Measurements from ENCODE around the gene ITPR3. TPM values are rescaled to one million over a fixed set of nuclear protein-coding genes. Genes with fewer than 3 reads are reported as not detected.
A peak's percentile ranks its signal among the peaks of the same experiment; 100 is the strongest.

Gene ITPR3
- polyA plus RNA-seq, 1 of the 3 experiments (the other 2 are of a cell fraction): 8.1 TPM

GRCh38 chr6:33586108-33586640 is 34.9 kb upstream of the ITPR3 start:
- Histone ChIP-seq H3K79me2 (ENCODE audit: insufficient read depth) (no peaks in the 10 kb centered on the region), H3K4me2 (peak overlapping the region; percentile 43), H3K27ac (ENCODE audit: low read depth in 2 of 2, low read length in 1 of 2) (no peak overlapping the region), H3K9ac (no peak overlapping the region), H3K9me2 (no peaks in the 10 kb centered on the region), H3K4me1 (ENCODE audit: control insufficient read depth in 1 of 2, insufficient read depth in 2 of 2, low read depth in 1 of 2, low read length in 1 of 2) (peaks cover 11 to 25% of the 10 kb centered on the region in 2 experiments; a peak in 3 of 4 replicates), H3K27me3 (ENCODE audit: insufficient read depth) (no peaks in the 10 kb centered on the region), H3K9me3 (no peaks in the 10 kb centered on the region), H2AFZ (ENCODE audit: low read depth) (no peak overlapping the region; the same call in 1 of the 2 replicates), H3K4me3 (ENCODE audit: low read depth in 2 of 2, low read length in 1 of 2) (no peak overlapping the region; a peak in 2 of 4 replicates), H4K20me1 (ENCODE audit: insufficient read depth) (no peaks in the 10 kb centered on the region), H3F3A (replicated peaks; ENCODE audit: insufficient read depth) (no peaks in the 10 kb centered on the region), H3K36me3 (replicated peaks in 1 of 2; ENCODE audit: control insufficient read depth in 1 of 2, insufficient read depth in 2 of 2, low read length in 1 of 2) (no peaks in the 10 kb centered on the region)
- ChIA-PET POLR2A (interaction anchor here (2.0 kb wide), 1 partner anchor 125 kb away, joined by 6 read pairs; the partner anchor contains the start of gene UQCC2), CTCF (interaction anchor here (0.7 to 8.6 kb wide), 26 partner anchors 9 to 441 kb away, joined by 3 to 188 read pairs (median 6); partner anchors contain the start of genes ITPR3 and UQCC2)
- WGBS (ENCODE audit: low lambda C conversion rate): 73% methylated on average over 9 of the region's 9 CpGs
- no peak for DNase-seq
- no peak for TF ChIP-seq GABPA (IDR thresholded peaks at IDR 0.05; ENCODE audit: low read depth)
- no peak for TF ChIP-seq SMC3 (IDR thresholded peaks at IDR 0.05; ENCODE audit: low read depth, low read length)
- TF ChIP-seq TAF1 (IDR thresholded peaks at IDR 0.05; ENCODE audit: borderline replicate concordance, low read depth, low read length): no peak

- H4K20me1 ChIP-seq (ENCODE audit: insufficient read depth): no peaks in the 10 kb centered on the region
- H3K4me2 ChIP-seq: no peak overlapping the region
- no peak overlapping the region for H3K9ac ChIP-seq
- POLR2A ChIA-PET: interaction anchor here (2.0 kb wide), 1 partner anchor 124 kb away, joined by 6 read pairs; the partner anchor contains the start of gene UQCC2
- H3K9me2 ChIP-seq: no peaks in the 10 kb centered on the region
- DNase-seq: no peak
- H3K27ac ChIP-seq (ENCODE audit: low read depth in 2 of 2, low read length in 1 of 2): no peak overlapping the region
- H3K36me3 ChIP-seq (replicated peaks in 1 of 2; ENCODE audit: control insufficient read depth in 1 of 2, insufficient read depth in 2 of 2, low read length in 1 of 2): no peaks in the 10 kb centered on the region
- no peaks in the 10 kb centered on the region for H3K9me3 ChIP-seq
- H3K4me1 ChIP-seq (ENCODE audit: control insufficient read depth in 1 of 2, insufficient read depth in 2 of 2, low read depth in 1 of 2, low read length in 1 of 2): peaks cover 11 to 25% of the 10 kb centered on the region in 2 experiments; a peak in 3 of 4 replicates
- 91% methylated on average over 8 of the region's 8 CpGs for WGBS (ENCODE audit: low lambda C conversion rate)
- H3F3A ChIP-seq (replicated peaks; ENCODE audit: insufficient read depth): no peaks in the 10 kb centered on the region
- H3K4me3 ChIP-seq (ENCODE audit: low read depth in 2 of 2, low read length in 1 of 2): no peak overlapping the region
- H3K79me2 ChIP-seq (ENCODE audit: insufficient read depth): no peaks in the 10 kb centered on the region
- CTCF ChIA-PET: interaction anchor here (1.4 to 8.6 kb wide), 10 partner anchors 20 to 157 kb away, joined by 3 to 188 read pairs (median 10); partner anchors contain the start of gene UQCC2
- no peaks in the 10 kb centered on the region for H3K27me3 ChIP-seq (ENCODE audit: insufficient read depth)
- no peak overlapping the region for H2AFZ ChIP-seq (ENCODE audit: low read depth)
- TF ChIP-seq RCOR1 (IDR thresholded peaks at IDR 0.05; ENCODE audit: low read length): no peak
- TF ChIP-seq SIN3A (IDR thresholded peaks at IDR 0.05; ENCODE audit: borderline replicate concordance, low read depth, low read length): no peak
- no peak for TF ChIP-seq MEF2A (IDR thresholded peaks at IDR 0.05; ENCODE audit: borderline replicate concordance, low read depth)
- TF ChIP-seq FOSL2 (IDR thresholded peaks at IDR 0.05; ENCODE audit: borderline replicate concordance, low read depth): no peak
- no peak for TF ChIP-seq RAD21 (IDR thresholded peaks at IDR 0.05; ENCODE audit: low read length)
- TF ChIP-seq RXRA (IDR thresholded peaks at IDR 0.05; ENCODE audit: borderline replicate concordance, low read depth): no peak
- no peak for TF ChIP-seq FOXM1 (IDR thresholded peaks at IDR 0.05; ENCODE audit: low read depth)
- TF ChIP-seq REST (IDR thresholded peaks at IDR 0.05; ENCODE audit: low read depth, low read length): no peak
- TF ChIP-seq EZH2phosphoT487 (IDR thresholded peaks at IDR 0.05; ENCODE audit: borderline replicate concordance, low read depth): no peak
- TF ChIP-seq RFX5 (IDR thresholded peaks at IDR 0.05; ENCODE audit: low read length): no peak
Observed at GRCh38 chr6:33587529-33587928, 33.6 kb upstream of the ITPR3 start.
